Measurements from ENCODE around the gene CCDC85C.

The CCDC85C gene

GRCh38 chr14:99554757-99555531, 49.1 kb downstream of the CCDC85C start:
- peaks cover 32% of the 10 kb centered on the region for H3K27me3 ChIP-seq (replicated peaks; ENCODE audit: control insufficient read depth, insufficient read depth, low read length)
- H3K9ac ChIP-seq (ENCODE audit: low read length) = no peak overlapping the region
- no peak for DNase-seq (ENCODE audit: low read depth)
- H3K9me3 ChIP-seq (ENCODE audit: control insufficient read depth, low read length) = no peaks in the 10 kb centered on the region
- H3K36me3 ChIP-seq (ENCODE audit: control insufficient read depth, insufficient read depth, low read length, severe bottlenecking) = no peaks in the 10 kb centered on the region
- H3K4me1 ChIP-seq (ENCODE audit: control insufficient read depth, insufficient read depth, low read length) = peaks cover under 1% of the 10 kb centered on the region
- H3K4me3 ChIP-seq (ENCODE audit: low read length) = no peak overlapping the region

- peaks cover 3% of the 10 kb centered on the region for H3K4me1 ChIP-seq (ENCODE audit: control insufficient read depth, insufficient read depth, low read length)
- no peak overlapping the region for H3K4me3 ChIP-seq (ENCODE audit: low read length)
- no peaks in the 10 kb centered on the region for H3K9me3 ChIP-seq (ENCODE audit: control insufficient read depth, low read length)
- H3K27me3 ChIP-seq (replicated peaks; ENCODE audit: control insufficient read depth, insufficient read depth, low read length) = peaks cover 30% of the 10 kb centered on the region
- no peak overlapping the region for H3K9ac ChIP-seq (ENCODE audit: low read length)
- no peaks in the 10 kb centered on the region for H3K36me3 ChIP-seq (ENCODE audit: control insufficient read depth, insufficient read depth, low read length, severe bottlenecking)
- no peak for DNase-seq (ENCODE audit: low read depth)
These were observed 49.8 kb downstream of the CCDC85C start for GRCh38 chr14:99554184-99554583.

GRCh38 chr14:99552572-99553216, 51.3 kb downstream of the CCDC85C start:
- H3K4me1 ChIP-seq (ENCODE audit: control insufficient read depth, insufficient read depth, low read length) = peaks cover 3% of the 10 kb centered on the region
- no peak overlapping the region for H3K4me3 ChIP-seq (ENCODE audit: low read length)
- no peaks in the 10 kb centered on the region for H3K36me3 ChIP-seq (ENCODE audit: control insufficient read depth, insufficient read depth, low read length, severe bottlenecking)
- H3K27me3 ChIP-seq (replicated peaks; ENCODE audit: control insufficient read depth, insufficient read depth, low read length) = peaks cover 28% of the 10 kb centered on the region
- no peaks in the 10 kb centered on the region for H3K9me3 ChIP-seq (ENCODE audit: control insufficient read depth, low read length)
- no peak for DNase-seq (ENCODE audit: low read depth)
- no peak overlapping the region for H3K9ac ChIP-seq (ENCODE audit: low read length)

- no peak for DNase-seq (ENCODE audit: low read depth)
- Histone ChIP-seq H3K36me3 (ENCODE audit: control insufficient read depth, insufficient read depth, low read length, severe bottlenecking) (no peaks in the 10 kb centered on the region), H3K4me1 (ENCODE audit: control insufficient read depth, insufficient read depth, low read length) (peaks cover 3% of the 10 kb centered on the region), H3K9me3 (ENCODE audit: control insufficient read depth, low read length) (no peaks in the 10 kb centered on the region), H3K4me3 (ENCODE audit: low read length) (no peak overlapping the region), H3K27me3 (replicated peaks; ENCODE audit: control insufficient read depth, insufficient read depth, low read length) (peaks cover 28% of the 10 kb centered on the region), H3K9ac (ENCODE audit: low read length) (no peak overlapping the region)
These were observed 51.9 kb downstream of the CCDC85C start for GRCh38 chr14:99552021-99552553.

GRCh38 chr14:99551034-99551922, 52.7 kb downstream of the CCDC85C start:
- no peak overlapping the region for H3K9ac ChIP-seq (ENCODE audit: low read length)
- H3K36me3 ChIP-seq (ENCODE audit: control insufficient read depth, insufficient read depth, low read length, severe bottlenecking) = no peaks in the 10 kb centered on the region
- H3K9me3 ChIP-seq (ENCODE audit: control insufficient read depth, low read length) = no peaks in the 10 kb centered on the region
- peaks cover 31% of the 10 kb centered on the region for H3K27me3 ChIP-seq (replicated peaks; ENCODE audit: control insufficient read depth, insufficient read depth, low read length)
- no peak for DNase-seq (ENCODE audit: low read depth)
- no peak overlapping the region for H3K4me3 ChIP-seq (ENCODE audit: low read length)
- peaks cover 3% of the 10 kb centered on the region for H3K4me1 ChIP-seq (ENCODE audit: control insufficient read depth, insufficient read depth, low read length)

- Histone ChIP-seq H3K9me3 (ENCODE audit: control insufficient read depth, low read length) (no peaks in the 10 kb centered on the region), H3K4me3 (ENCODE audit: low read length) (no peak overlapping the region), H3K27me3 (replicated peaks; ENCODE audit: control insufficient read depth, insufficient read depth, low read length) (peaks cover 33% of the 10 kb centered on the region), H3K9ac (ENCODE audit: low read length) (no peak overlapping the region), H3K36me3 (ENCODE audit: control insufficient read depth, insufficient read depth, low read length, severe bottlenecking) (no peaks in the 10 kb centered on the region), H3K4me1 (ENCODE audit: control insufficient read depth, insufficient read depth, low read length) (peaks cover 3% of the 10 kb centered on the region)
- DNase-seq (ENCODE audit: low read depth) = no peak
These were observed 53.5 kb downstream of the CCDC85C start for GRCh38 chr14:99550387-99550992.

- peaks cover 3% of the 10 kb centered on the region for H3K4me1 ChIP-seq (ENCODE audit: control insufficient read depth, insufficient read depth, low read length)
These were observed 54.3 kb downstream of the CCDC85C start for GRCh38 chr14:99549684-99550083.

GRCh38 chr14:99548871-99549515, 55.0 kb downstream of the CCDC85C start:
- Histone ChIP-seq H3K4me3 (ENCODE audit: low read length) (no peak overlapping the region), H3K9me3 (ENCODE audit: control insufficient read depth, low read length) (no peaks in the 10 kb centered on the region), H3K27me3 (replicated peaks; ENCODE audit: control insufficient read depth, insufficient read depth, low read length) (peaks cover 36% of the 10 kb centered on the region), H3K36me3 (ENCODE audit: control insufficient read depth, insufficient read depth, low read length, severe bottlenecking) (no peaks in the 10 kb centered on the region), H3K4me1 (ENCODE audit: control insufficient read depth, insufficient read depth, low read length) (peaks cover 3% of the 10 kb centered on the region), H3K9ac (ENCODE audit: low read length) (no peak overlapping the region)
- DNase-seq (ENCODE audit: low read depth) = no peak

More at GRCh38 chr14:99549684-99550083, 54.3 kb downstream of the CCDC85C start:
- Histone ChIP-seq H3K27me3 (replicated peaks; ENCODE audit: control insufficient read depth, insufficient read depth, low read length) (peaks cover 34% of the 10 kb centered on the region), H3K4me3 (ENCODE audit: low read length) (no peak overlapping the region), H3K9ac (ENCODE audit: low read length) (no peak overlapping the region), H3K36me3 (ENCODE audit: control insufficient read depth, insufficient read depth, low read length, severe bottlenecking) (no peaks in the 10 kb centered on the region), H3K9me3 (ENCODE audit: control insufficient read depth, low read length) (no peaks in the 10 kb centered on the region)
- DNase-seq (ENCODE audit: low read depth) = peak; percentile 47

GRCh38 chr14:99548255-99548654, 55.8 kb downstream of the CCDC85C start:
- Histone ChIP-seq H3K4me1 (ENCODE audit: control insufficient read depth, insufficient read depth, low read length) (peaks cover 3% of the 10 kb centered on the region), H3K9ac (ENCODE audit: low read length) (no peak overlapping the region), H3K27me3 (replicated peaks; ENCODE audit: control insufficient read depth, insufficient read depth, low read length) (peaks cover 43% of the 10 kb centered on the region), H3K4me3 (ENCODE audit: low read length) (no peak overlapping the region), H3K9me3 (ENCODE audit: control insufficient read depth, low read length) (no peaks in the 10 kb centered on the region), H3K36me3 (ENCODE audit: control insufficient read depth, insufficient read depth, low read length, severe bottlenecking) (no peaks in the 10 kb centered on the region)
- DNase-seq (ENCODE audit: low read depth) = no peak

GRCh38 chr14:99546234-99546879, 57.6 kb downstream of the CCDC85C start:
- no peak overlapping the region for H3K9ac ChIP-seq (ENCODE audit: low read length)
- H3K4me3 ChIP-seq (ENCODE audit: low read length) = no peak overlapping the region
- no peaks in the 10 kb centered on the region for H3K9me3 ChIP-seq (ENCODE audit: control insufficient read depth, low read length)
- DNase-seq (ENCODE audit: low read depth) = no peak
- no peaks in the 10 kb centered on the region for H3K36me3 ChIP-seq (ENCODE audit: control insufficient read depth, insufficient read depth, low read length, severe bottlenecking)
- H3K27me3 ChIP-seq (replicated peaks; ENCODE audit: control insufficient read depth, insufficient read depth, low read length) = peaks cover 50% of the 10 kb centered on the region
- H3K4me1 ChIP-seq (ENCODE audit: control insufficient read depth, insufficient read depth, low read length) = peaks cover 3% of the 10 kb centered on the region

All from adipocyte (in vitro differentiated cells).